Measurements from ENCODE around the gene CTXND1. TPM values are rescaled to one million over a fixed set of nuclear protein-coding genes. Genes with fewer than 3 reads are reported as not detected.

CTXND1 gene
- total and polyA plus RNA-seq, 2 of the 8 experiments (the other 6 are each of a cell fraction or from before 2014, with no cell fraction given): 0.03 TPM; not detected in 1

GRCh38 chr15:80219955-80220354 is 32.1 kb downstream of the CTXND1 start:
- CTCF ChIA-PET (ENCODE audit: partially characterized antibody): no interaction called here
- H4K5ac ChIP-seq (ENCODE audit: insufficient read length, low read depth, low read length): no peak overlapping the region
- no peaks in the 10 kb centered on the region for H4K20me1 ChIP-seq (replicated peaks in 1 of 2; ENCODE audit: control insufficient read depth in 1 of 2, insufficient read depth in 2 of 2, low read length in 2 of 2)
- no peak overlapping the region for H3K14ac ChIP-seq (ENCODE audit: insufficient read length)
- no peak overlapping the region for H2BK15ac ChIP-seq (ENCODE audit: low read length)
- POLR2A ChIA-PET (ENCODE audit: partially characterized antibody): no interaction called here
- FAIRE-seq (no peak), DNase-seq (ENCODE audit: low read depth in 1 of 2, low spot score in 2 of 2) (no peak)
- no peaks in the 10 kb centered on the region for H3K4me1 ChIP-seq (replicated peaks in 1 of 4; ENCODE audit: control insufficient read depth in 3 of 4, insufficient read depth in 4 of 4, low read length in 3 of 4)
- H3K56ac ChIP-seq (replicated peaks; ENCODE audit: insufficient read length, low read depth, low read length): no peak overlapping the region
- no peak overlapping the region for H3K4me3 ChIP-seq (ENCODE audit: extremely low read depth in 1 of 4, insufficient read depth in 2 of 4, low read depth in 3 of 4, low read length in 4 of 4)
- H3K23me2 ChIP-seq (ENCODE audit: low read depth, low read length): no peaks in the 10 kb centered on the region
- H2BK5ac ChIP-seq (ENCODE audit: low read depth, low read length): no peak overlapping the region
- 85% methylated on average over 2 of the region's 2 CpGs; no CpG with 5 or more reads in 1 of the 2 experiments for WGBS, 2 experiments (ENCODE audit: extremely low coverage in 1 of 2, insufficient coverage in 1 of 2, insufficient read length in 1 of 2, insufficient replicate concordance in 2 of 2, low coverage in 1 of 2, low lambda C conversion rate in 2 of 2, missing lambda C conversion rate in 1 of 2)
- no peak overlapping the region for H3K4me2 ChIP-seq (ENCODE audit: insufficient read depth in 1 of 2, low read depth in 2 of 2, low read length in 2 of 2)
- H4K8ac ChIP-seq (ENCODE audit: extremely low read depth, insufficient read depth, low read length): no peak overlapping the region
- H2AFZ ChIP-seq (ENCODE audit: low read length): no peak overlapping the region
- no peaks in the 10 kb centered on the region for H3K36me3 ChIP-seq (ENCODE audit: control insufficient read depth in 2 of 4, insufficient read depth in 4 of 4, low read length in 3 of 4)
- no peaks in the 10 kb centered on the region for H3K79me1 ChIP-seq (ENCODE audit: low read depth, low read length)
- H3K18ac ChIP-seq (ENCODE audit: extremely low read depth, low read length): no peak overlapping the region
- no peak overlapping the region for H2BK120ac ChIP-seq (replicated peaks; ENCODE audit: low read depth, low read length)
- no peak overlapping the region for H3K4ac ChIP-seq (replicated peaks; ENCODE audit: insufficient read length, low read depth, low read length)
- H3K79me2 ChIP-seq (ENCODE audit: control insufficient read depth in 1 of 2, insufficient read depth in 2 of 2, low read length in 2 of 2): no peaks in the 10 kb centered on the region
- no peak overlapping the region for H2AK5ac ChIP-seq (ENCODE audit: low read depth, low read length)
- no peak overlapping the region for H2BK20ac ChIP-seq (ENCODE audit: low read length)
- no peak overlapping the region for H3K27ac ChIP-seq (ENCODE audit: low read depth, low read length)
- H3K27me3 ChIP-seq (replicated peaks in 1 of 4; ENCODE audit: control insufficient read depth in 3 of 4, extremely low read depth in 1 of 4, insufficient read depth in 3 of 4, low read length in 3 of 4): no peaks in the 10 kb centered on the region
- no peaks in the 10 kb centered on the region for H3K9me3 ChIP-seq (ENCODE audit: insufficient read depth in 2 of 2, low read depth in 1 of 2, low read length in 1 of 2)
- H3K23ac ChIP-seq (ENCODE audit: insufficient read length): no peak overlapping the region
- no peak overlapping the region for H4K91ac ChIP-seq (replicated peaks; ENCODE audit: insufficient read length, low read length)
- H3K9ac ChIP-seq (replicated peaks in 1 of 4; ENCODE audit: extremely low read depth in 1 of 4, low read depth in 3 of 4, low read length in 3 of 4): no peak overlapping the region
- no peak overlapping the region for H2BK12ac ChIP-seq (ENCODE audit: low read depth, low read length)
- TF ChIP-seq USF2 (IDR thresholded peaks at IDR 0.05; ENCODE audit: low read length): no peak

All from H1 (cell line).